Hepatocyte (in vitro differentiated cells): Measurements from ENCODE around the gene AP1AR.

Experiments used
- EZH2phosphoT487 ChIP-seq: fragments of 200-600 bp; sonication (generic); IDR thresholded peaks from one replicate; pipeline ENCODE4 v1.6.1; 2018; ENCODE audit warnings: antibody characterized with exemption, mild to moderate bottlenecking, low read depth, moderate library complexity; ENCODE audit not compliant: unreplicated experiment, severe bottlenecking
- TF ChIP-seq, protein P1 (sequence below): fragments of 200-600 bp; sonication (generic); IDR thresholded peaks from 2 replicates; pipeline ENCODE4 v1.5.1; 2016; ENCODE audit warnings: antibody characterized with exemption, mild to moderate bottlenecking; ENCODE audit not compliant: poor library complexity

DNA sequence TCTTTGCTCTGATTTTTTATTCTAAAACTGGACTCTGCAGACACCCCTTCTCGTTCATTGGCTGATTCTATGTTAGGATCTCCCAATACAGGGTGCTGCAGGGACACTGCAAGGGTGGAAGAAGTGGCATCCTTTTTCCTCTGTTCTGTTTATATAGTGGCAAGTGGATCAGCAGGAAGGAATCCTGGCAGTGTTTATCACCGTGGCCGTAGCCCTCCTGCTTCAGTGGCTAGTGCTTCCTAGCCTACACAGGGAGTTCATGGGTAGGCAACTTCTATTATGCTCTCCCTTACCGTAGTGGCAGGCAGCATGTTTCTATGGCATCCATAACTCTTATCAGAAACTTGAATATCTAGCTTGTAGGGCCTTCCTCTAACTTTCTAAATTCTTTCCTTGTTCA, 6.4 kb upstream of the AP1AR start:
- TF ChIP-seq, protein P1, sequence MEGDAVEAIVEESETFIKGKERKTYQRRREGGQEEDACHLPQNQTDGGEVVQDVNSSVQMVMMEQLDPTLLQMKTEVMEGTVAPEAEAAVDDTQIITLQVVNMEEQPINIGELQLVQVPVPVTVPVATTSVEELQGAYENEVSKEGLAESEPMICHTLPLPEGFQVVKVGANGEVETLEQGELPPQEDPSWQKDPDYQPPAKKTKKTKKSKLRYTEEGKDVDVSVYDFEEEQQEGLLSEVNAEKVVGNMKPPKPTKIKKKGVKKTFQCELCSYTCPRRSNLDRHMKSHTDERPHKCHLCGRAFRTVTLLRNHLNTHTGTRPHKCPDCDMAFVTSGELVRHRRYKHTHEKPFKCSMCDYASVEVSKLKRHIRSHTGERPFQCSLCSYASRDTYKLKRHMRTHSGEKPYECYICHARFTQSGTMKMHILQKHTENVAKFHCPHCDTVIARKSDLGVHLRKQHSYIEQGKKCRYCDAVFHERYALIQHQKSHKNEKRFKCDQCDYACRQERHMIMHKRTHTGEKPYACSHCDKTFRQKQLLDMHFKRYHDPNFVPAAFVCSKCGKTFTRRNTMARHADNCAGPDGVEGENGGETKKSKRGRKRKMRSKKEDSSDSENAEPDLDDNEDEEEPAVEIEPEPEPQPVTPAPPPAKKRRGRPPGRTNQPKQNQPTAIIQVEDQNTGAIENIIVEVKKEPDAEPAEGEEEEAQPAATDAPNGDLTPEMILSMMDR, result no peak
- no peak for TF ChIP-seq EZH2phosphoT487
